ENCODE measurements around the gene LRP1.

The LRP1 gene

DNA sequence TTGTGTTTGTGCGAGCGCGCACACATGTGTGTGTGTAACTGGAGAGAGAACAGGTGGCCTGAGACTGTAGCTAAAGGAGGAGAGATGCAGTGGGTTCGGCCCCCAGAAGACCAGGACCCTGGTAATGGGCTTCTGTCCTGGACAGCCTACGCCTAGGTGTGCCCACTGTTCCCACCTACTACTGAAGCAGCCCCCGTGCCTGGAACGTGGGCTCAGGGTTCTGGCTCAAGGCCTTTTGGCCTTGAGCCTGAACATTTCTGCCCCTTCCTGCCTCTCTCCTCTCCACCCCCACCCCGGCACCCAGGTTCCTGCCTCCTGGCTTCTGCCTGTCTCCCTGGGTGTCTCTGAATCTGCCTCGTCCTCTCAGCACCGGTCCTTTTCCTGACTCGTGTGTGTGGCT lies 86.8 kb downstream of the LRP1 start:
- no peak for DNase-seq

DNA sequence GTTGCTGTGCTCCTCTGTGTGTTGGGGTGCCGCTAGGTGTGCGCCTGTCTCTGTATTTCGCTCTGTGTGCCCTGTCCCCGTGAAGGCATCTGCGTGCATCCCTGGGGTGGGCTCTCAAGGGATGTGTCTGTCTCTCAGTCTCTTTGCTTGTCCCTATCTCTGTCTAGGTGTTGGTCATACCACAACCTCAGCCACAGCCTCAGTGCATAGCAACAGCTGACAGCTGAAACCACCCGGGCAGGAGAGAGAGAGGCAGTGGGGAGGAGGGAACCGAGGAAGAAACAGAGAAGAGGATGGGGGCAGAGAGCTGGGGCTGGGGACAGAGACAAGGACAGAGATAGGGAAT lies 87.4 kb downstream of the LRP1 start:
- DNase-seq: no peak

DNA sequence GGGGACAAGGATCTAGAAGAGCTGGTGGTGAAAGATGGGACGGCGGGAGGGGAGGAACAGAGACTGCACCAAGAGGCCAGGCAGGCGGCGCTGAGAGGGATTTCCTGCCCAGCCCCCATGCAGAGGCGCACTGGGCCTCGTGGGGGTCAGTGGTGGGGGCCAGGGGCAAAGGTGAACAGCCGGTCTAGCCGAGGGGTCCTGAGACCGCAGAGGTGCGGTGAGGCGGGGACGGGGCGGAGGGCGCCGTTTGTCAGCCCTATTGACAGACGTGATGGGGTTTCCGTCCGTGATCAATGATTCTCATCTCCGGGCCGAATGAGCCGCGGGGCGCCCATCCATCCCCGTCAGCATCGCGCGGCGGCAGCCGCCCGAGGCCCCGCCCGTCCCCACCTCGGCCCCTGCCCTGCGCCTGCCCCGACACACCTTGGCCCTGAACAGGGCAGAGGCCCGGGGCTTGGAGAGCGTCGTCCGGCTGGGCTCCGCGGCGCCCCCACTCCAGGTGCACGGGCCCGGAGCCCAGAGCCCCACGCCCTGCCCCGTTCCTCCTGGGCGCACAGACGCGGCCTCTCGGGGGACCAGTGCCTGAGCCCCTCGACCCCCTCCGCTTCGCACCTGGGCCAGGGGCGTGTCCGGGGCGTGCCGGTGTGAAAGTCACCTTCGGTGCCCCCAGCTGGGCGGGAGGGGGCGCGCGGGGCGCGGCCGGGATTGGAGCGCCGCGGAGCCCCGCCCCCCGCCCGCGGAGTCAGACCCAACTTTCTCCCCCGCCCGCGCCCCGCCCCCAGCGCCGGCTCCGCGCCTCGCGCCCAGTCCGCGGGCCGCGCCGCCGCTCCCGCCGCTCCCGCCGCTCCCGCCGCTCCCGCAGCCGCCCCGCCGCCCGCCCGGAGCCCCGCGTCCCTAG lies 88.0 kb downstream of the LRP1 start, which contains the start of gene NXPH4:
NXPH4 (plus strand) TSS at position 781 of the 898 bp plus-strand sequence. CDS start 176 bp downstream, outside the sequence.
- DNase-seq: no peak

DNA sequence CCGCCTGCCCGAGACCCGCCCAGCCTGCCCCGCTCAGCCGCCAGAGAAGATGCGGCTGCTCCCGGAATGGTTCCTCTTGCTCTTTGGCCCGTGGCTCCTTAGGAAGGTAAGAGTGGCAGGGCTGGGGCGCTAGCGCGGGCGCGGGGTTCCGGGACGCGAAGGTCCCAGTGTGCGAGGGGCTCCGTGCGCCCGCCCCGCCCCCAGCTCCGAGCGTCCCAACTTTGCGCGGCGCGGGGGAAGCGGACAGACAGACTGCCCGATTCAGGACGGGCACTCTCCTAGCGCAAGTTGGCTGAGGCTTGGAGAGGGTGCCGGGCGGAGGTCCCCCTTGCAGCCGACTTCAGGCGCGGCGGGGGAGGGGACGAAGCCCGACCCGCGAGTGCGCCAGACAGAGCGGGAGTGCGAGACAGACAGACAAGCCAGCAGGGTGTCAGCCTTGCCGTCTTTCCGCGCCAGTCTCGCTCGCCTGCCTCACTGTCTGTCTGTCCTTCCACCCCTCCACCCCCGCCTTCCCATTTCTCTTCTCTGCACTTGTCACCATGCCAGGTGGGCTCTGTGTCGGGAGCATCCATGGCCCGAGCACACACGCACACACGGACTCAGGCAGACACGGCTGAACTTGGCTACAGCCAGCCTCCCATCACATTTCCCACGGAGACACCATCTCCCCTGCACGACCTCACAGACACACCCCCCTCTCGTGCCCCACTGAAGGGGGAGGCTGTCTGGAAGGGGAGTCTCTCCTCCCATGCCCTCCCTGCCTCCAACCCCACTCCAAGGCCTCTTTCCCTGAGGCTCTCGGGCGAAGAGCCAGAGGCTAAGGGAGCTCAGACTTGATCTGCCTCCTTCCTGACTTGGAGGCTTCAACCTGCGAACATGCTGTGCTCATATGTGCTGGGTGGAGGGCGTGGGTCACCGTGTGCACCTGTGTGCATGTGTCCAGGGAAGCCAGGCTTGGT lies 88.9 kb downstream of the LRP1 start:
- DNase-seq: no peak

DNA sequence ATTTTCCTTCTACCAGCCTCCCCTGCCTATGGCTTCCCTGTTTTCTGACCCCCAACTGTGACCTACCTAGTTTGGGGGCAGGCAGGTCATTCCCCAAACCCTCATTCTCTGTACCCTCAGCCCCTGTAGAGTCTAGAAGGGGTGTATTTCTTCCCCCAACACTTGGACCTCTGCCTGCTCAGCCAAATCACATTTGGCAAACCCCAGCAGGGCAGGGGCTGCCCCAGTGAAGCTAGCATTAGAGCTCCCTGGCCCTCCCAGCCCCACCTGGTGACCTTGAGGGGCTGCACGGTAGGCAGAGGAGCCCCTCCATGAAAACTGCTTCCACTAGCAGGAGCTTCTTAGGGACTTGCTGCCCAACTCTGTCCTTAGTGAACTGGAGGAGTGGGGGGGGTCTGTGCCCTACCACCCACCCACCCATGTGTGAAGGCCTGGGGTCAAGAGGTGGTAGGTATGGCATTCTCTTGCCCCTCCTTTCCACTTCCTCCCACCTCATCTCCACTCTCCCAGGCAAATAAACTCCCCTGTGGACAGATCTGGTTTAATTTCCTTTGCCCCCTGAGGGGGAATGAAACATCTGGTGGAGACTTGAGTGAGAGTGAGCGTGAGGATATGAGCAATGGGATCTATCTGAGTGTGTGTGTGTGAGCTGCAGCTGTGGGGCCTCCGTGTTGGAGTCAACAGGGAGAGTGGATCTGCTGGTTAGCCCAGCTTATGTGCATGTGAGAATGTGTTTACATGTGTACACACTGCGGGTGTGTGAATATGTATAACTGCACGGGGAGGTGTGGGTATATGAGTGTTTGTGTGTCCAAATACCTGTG lies 90.0 kb downstream of the LRP1 start:
- no peak for DNase-seq

DNA sequence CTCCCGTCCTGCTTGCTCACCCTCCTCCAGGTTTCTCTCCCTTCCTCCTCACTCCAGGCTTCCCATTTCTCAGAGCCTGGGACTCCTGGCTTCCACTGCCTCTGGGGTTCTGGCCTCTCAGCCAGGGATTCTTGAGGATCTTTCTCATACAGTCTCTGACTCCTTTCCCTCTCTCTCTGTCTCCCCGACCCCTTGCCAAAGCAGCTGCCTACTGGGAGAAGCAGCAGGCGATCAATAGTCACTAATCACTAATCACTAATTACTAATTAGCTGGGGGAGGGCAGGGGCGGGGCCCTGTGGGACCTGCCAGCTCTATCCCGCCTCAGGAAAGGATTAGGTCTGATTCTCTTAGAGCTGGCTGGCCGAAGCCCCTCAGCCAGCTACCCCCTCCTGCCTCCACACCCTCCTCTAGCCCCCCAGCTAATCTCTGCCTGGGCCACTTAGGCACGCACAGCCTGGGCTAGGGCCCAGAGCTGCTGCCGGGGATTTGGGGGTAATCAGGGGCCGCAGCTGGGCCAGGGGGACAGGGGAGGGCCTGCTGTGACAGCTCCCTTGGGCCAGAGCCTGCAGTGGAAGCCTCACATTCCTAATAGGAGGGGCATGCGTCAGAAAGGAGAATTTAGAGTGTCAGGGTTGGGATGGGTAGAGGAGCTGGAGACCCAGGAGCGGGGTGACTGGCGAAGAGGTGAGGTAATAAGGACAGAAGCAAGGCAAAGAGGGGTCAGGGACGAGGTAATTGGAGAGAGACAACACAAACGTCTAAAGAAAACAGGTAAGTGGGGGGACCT lies 91.1 kb downstream of the LRP1 start:
- no peak for DNase-seq

DNA sequence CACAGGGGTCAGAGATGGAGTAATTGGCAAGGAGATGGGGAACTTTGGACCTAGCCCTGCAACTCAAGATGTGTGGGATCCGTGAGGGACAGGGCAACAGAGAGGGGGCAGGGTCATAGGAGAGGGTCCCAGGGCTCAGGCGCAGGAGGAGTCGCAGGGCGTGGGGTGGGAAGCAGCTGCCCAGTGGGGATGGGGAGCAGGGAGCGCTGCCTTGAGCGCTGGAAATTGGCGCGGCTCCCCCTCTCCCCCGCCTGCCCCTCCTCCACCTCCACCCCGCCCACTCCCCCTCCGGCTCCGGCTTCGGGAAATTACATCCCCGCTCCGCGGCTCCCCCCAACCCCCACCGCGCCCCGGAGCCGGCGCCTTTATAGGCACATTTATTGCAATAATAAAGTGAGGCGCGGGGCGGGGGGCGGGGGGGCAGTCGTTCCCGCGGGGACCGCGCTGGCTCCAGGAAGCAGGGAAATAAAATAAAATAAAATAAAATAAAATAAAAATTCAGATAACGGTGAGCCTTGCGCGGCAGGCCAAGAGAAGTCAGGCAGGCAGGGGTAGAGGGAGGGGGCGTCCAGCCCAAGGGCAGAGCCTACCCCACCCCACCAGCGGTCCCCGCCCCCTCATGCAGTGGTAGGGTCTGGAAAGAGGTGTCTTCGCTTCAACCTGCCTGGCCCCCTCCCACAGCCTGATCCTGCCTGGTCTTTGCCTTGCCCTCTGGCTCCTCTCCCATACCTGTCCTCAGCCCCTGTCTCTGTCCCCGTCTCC lies 91.9 kb downstream of the LRP1 start:
- DNase-seq: no peak

DNA sequence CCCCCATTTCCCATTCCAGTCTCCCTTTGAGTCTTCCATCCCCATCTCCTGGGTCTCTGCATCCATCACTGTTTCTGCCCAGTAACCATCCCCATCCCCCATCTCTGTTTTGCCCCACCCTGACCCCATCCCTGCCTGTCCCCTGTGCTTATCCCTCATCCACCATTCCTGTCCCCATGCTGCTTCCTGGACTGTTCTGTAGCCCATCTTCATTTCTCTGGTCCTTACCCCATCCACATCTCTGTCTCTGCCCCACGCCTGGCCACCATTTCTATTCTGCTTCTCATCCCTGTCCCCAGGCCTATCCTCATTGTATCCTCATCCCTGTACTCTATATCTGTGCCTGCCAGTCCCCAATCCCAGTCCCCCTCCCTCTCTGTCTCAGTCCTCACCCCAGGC lies 92.5 kb downstream of the LRP1 start:
- DNase-seq: no peak

DNA sequence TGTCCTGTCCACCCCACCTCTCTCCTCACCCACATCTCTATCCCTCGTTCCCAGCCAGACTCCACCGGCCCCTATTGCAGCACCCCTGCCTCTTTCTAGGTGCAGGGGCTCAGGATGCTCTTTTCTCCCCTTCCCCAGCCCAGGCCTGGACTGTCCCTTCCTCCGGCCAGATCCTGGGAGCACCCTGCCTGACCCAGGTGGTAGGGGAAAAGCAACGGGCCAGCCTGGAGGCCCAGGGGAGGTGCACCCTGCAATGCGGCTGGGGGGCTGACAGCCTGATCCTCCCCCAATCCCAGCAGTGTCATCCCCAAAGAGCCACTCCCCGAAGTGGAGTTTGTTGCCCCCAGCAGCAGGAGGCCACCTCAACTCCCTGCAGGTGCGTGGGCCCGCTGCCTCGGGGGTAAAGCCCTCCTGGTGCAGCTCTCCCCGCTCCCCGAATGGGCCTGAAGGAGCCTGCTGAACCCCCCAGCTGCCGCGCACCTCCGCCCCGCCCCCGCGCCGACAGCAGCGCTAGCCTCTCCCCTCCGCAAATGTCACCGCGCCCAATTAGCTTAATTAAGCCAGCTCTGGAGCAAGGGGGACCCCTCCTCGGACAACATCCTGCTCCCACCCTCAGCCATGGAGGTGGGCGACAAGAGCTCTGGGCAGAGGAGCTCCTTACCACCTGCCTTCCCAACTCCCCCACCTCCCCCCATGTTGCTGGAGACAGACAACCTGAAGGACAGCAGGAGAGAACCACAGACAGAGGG lies 93.1 kb downstream of the LRP1 start:
- no peak for DNase-seq

DNA sequence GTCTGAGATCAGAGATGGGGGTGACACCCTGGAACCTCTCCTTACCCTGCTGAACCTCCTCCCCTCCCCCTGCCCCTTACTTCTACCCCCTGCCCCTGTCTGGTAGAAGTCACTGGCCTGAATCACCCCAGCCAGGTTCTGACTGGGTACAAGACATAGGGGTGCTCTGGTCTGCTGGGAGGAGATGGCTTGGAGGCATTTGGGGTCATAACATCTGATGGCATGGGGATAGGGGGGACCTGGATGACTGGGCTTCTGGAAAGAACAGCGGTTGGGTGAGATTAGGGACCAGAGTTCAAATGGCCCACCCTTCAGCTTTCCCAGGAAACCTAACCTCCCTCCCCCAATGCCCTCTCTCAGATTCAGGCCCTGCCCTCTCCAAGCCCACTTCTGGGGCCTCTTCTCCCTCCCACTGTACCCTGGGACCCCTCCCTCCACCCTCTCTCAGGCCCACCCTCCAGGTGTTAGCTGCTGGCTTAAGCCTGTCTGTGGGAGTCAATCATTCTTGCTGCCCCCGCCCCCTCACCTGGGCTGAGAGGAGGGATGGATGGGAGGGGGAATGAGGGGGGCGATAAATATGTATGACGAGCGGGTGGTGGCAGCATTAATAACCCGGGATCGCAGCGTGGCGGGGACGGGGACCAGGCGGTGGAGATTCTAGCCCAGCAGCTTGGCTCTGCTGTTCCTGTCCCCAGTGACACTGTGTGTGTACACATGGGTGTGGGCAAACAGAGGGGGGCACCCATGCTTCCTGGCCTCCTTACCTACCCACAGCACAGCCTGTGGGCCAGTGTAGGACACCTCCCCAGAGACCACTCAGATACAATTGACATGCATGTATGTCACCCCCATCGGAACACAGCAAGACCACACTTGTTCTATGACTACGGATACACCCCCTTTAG lies 94.3 kb downstream of the LRP1 start:
- DNase-seq: no peak

DNA sequence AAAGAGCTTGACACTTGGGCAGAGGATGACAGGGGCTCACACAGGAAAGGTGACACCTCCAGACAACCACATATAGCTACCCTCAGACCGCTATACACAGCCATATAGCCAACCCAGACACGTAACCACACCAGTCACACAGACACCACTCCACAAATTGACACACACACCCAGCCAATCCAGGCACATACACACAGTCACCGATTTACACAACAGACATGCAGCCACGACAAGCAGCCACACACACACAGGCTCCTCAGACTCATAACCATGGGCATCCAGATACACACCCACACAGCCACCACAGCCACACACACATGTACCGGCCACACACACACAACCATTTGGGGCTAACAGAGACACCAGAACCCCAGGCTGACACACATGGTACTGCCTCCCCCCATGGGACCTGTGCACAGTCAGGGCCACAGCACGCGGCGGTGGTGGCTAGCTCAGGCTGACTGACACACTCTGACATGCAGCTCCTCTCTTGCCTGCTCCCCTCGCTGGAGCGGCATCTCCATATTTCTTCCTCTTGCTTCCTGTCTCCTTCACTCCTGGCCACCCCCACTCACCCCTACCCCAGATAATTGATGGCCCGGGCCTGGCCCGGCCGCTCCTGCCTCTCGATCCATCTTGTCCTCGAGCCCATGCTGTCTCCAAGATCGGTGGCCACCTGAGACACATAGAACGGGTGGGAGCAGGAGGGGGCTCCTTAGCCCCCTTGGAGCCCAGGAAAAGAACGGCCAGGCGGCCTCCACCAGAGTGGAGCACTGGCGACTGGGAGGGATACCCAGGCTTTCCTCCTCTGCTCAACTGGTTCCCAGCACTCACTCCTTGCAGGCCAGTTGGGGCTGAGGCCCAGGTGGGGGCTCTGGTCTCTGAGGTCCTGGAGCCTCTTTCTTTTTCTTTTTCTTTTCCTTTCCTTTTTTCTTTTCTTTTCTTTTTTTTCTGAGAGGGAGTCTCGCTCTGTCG lies 95.2 kb downstream of the LRP1 start:
- no peak for DNase-seq

DNA sequence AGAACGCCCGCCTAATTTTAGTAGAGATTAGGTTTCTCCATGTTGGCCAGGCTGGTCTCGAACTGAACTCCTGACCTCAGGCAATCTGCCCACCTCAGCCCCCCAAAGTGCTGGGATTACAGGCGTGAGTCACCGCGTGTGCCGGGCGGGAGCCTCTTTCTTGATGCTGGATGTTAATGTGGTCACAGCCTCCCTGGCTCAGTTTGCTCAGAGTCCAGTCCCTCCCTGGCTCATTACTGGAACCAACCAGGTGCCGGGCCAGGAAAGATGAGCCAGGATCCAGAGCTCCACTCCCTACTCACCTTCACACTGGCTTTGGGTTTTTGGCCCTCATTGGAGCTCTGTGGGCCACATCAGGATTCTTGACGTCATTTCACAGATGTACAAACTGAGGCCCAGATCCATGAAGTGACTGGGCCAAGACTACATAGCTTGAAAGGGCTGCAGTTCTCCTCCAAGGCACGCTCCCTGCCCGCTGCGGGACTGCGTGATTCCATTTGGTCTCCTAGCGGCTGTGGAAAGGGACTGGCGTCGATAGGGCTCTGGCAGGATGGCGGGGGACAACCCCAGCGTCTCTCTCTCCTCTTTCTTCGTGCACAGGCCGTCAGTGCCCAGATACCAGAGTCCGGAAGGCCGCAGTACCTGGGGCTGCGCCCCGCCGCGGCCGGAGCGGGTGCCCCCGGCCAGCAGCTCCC lies 96.1 kb downstream of the LRP1 start:
- no peak for DNase-seq

DNA sequence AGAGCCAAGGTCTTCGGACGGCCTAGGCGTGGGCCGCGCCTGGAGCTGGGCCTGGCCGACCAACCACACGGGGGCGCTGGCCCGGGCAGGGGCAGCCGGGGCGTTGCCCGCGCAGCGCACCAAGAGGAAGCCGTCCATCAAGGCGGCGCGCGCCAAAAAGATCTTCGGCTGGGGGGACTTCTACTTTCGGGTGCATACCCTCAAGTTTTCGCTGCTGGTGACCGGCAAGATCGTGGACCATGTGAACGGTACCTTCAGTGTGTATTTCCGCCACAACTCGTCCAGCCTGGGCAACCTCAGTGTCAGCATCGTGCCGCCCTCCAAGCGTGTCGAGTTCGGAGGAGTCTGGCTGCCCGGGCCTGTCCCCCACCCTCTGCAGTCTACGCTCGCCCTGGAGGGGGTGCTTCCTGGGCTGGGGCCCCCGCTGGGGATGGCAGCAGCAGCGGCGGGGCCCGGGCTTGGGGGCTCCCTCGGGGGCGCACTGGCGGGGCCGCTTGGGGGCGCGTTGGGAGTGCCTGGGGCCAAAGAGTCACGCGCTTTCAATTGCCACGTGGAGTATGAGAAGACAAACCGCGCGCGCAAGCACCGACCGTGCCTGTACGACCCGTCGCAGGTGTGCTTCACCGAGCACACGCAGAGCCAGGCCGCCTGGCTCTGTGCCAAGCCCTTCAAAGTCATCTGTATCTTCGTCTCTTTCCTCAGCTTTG lies 96.8 kb downstream of the LRP1 start:
- DNase-seq: no peak

DNA sequence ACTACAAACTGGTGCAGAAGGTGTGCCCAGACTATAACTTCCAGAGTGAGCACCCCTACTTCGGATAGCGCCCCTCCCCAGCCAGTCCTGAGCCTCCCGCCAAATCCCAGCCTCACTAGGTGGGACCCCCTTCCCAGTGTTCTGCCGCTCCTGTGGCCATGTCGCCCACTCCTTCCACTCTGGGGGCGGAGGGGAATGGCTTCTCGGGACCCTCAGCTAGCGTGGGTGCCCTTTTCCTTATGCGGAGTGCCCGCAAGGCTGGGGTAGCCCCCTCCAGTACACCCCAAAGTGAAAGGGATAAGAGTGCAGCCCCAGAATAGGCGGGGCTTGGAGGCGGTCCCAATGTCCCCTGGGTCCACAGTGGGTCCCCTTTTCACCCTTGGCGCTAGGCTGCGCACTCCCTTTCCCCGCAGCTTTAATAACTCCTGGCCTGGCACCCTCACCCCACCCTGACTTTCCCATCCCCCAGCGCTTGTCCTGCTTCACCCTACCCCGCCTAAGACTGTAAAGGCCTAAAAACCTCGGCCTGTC lies 97.5 kb downstream of the LRP1 start:
- DNase-seq: no peak

DNA sequence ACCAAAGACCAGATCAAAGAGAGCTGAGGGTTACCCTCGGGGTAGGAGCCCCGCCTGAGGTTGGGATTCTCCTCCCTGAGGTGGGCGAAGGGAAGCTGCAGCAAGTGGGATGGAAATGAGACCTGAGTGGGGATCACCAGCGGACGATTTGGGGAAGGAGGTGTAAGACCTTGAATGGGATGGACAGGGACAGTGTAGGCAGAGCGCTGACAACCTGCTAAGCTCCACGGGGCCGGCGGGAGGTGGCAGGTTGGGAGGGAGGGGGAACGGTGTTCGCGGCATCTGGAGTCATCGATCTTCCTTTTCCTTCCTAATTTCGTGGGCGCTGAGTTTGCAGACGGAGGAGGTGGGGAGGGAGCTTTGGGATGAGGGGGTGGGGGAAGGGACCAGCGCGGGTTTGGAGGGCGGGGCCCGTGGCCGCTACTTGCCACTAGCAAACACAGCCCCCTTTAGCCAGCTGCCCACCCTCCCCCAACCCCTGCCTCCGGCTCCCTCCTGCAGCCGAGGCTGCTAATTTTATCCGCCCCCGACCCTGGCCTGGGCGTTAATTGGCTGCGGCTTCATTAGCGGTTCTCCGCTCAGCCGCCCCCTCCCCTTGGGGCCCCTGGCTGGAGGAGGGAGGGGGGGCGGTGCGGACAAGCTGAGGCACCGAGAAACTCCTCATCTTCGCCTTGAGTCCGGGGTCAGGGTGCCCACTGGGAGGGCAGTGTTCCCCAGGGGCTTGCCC lies 98.5 kb downstream of the LRP1 start:
- DNase-seq: no peak
